Activated CD4-positive, alpha-beta T cell treated with anti-CD3 and anti-CD28 coated beads for 24 hours (primary cell): ENCODE measurements around the gene TXNRD3.
"Not testable (repeated sequence)": the region's sequence is repeated elsewhere in the genome, so short reads cannot be mapped to it uniquely, and the experiment has no call there.

ENCODE experiments used
- DNase-seq, 2 donors: peaks; one replicate each; pipeline ENCODE4 v3.0.0-alpha.2; 2020; ENCODE audit warnings: low read depth in 2 of 2

Gene TXNRD3

DNA sequence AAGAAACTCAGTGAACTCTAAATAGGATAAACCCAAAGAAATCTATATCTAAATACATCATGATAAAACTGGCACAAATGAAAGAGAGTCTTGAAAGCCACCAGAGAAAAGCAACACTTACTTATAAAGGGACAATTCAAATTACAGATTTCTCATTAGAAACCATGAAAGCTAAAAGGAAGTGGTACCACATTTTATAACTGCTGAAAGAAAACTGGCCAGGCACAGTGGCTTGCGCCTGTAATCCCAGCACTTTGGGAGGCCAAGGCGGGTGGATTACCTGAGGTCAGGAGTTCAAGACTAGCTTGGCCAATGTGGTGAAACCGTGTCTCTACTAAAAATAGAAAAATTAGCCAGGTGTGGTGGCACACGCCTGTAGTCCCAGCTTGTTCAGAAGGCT is 59.4 kb downstream of the TXNRD3 start:
- not testable (repeated sequence) for DNase-seq

DNA sequence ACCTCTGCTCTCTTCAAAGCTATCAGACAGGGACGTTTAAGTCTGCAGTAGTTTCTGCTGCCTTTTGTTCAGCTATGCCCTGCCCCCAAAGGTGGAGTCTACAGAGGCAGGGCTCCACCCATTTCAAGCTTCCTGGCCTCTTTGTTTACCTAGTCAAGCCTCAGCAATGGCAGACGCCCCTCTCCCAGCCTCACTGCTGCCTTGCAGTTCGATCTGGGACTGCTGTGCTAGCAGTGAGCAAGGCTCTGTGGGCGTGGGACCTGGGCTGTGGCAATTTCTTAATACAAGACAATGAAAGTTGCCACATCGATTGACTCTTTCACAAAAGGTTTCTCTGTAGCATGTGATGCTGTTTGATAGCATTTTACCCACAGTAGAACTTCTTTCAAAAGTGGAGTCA is 63.4 kb downstream of the TXNRD3 start:
- not testable (repeated sequence) for DNase-seq

DNA sequence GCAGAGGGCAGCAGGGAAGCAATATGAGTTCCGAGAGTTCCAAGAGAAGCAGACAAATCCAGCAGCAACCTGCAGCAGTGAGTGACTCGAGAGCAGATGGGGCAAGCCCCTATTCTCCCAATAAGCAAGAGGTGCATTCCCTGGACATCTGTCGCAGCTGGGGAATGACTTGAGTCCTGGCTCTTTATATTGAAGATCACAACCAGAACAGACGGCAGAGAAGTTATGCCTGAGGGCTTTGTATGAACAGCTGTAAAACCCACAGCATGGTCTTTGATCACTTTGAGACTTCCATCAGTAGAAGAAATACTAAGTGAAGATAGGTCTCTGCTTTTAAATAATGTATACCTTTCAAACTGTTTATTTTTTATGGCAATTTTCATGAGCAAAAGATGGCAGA is 72.6 kb downstream of the TXNRD3 start:
- no peak for DNase-seq

GRCh38 chr3:126581569-126581968 is 73.4 kb downstream of the TXNRD3 start:
- no peak for DNase-seq

- no peak for DNase-seq
Measured at GRCh38 chr3:126580746-126581145, 74.2 kb downstream of the TXNRD3 start.

DNA sequence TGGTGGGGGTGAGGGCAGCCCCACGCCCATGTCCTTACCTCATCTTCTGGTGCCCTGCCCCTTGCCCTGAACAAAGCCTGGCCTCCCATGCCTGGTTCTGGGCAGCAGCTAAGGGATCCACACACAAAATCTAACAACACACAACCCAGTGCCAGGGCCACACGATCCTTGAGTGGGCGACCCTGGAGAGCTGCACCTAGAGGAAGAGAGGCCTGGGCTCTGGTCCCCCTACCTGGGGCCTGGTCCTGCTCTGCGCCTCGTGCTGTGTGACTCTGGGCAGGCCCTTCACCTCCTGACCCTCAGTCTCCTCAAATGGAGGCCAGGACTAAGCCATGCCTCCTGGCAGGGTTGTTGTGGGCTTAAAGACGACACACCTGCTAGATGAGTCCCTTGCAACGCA is 76.2 kb downstream of the TXNRD3 start:
- no peak for DNase-seq

DNA sequence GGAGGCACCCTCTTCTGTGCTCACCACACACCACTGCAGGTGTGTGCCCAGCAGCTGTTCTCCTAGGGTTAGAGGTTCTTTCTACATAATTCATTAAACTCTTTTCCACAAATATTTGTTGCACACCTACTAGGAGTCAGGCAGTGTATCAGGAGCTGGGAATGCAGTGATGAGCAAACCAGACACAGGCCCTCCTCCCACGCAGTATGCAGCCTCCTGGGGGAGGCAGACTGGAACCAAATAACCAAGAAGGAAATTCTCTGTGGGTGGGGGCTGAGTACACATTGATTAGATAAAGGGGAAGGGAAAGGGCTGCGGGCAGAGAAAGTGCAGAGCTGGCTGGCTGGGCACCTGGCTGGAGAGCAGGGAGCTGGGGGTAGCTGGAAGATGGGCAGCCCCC is 77.7 kb downstream of the TXNRD3 start:
- DNase-seq, result no peak

GRCh38 chr3:126573492-126574117 is 81.3 kb downstream of the TXNRD3 start:
- DNase-seq, result no peak

- no peak for DNase-seq
Measured at GRCh38 chr3:126571078-126571477, 83.8 kb downstream of the TXNRD3 start.

DNA sequence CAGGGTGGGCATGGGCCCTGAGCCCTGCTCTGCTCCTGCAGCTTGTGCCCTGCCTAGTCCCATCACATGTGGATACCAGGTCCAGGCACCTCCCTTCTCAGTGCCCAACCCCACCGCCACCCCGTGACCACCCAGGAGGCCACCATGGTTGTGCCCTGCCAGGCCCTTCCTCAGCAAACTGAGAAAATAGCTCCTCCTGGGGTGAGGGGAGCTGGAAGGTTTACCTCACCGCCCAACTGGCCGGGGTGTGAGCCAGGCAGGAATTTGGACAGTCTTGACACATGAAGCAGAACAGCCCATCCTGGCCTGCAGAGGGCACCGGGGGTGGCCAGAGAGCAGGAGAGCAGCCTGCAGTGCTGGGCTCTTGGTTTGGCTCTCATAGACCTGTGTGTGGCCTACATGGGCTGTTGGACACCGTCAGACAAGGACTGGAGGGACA is 84.8 kb downstream of the TXNRD3 start:
- no peak for DNase-seq

- DNase-seq, result no peak
Measured at GRCh38 chr3:126569390-126569975, 85.4 kb downstream of the TXNRD3 start.

DNA sequence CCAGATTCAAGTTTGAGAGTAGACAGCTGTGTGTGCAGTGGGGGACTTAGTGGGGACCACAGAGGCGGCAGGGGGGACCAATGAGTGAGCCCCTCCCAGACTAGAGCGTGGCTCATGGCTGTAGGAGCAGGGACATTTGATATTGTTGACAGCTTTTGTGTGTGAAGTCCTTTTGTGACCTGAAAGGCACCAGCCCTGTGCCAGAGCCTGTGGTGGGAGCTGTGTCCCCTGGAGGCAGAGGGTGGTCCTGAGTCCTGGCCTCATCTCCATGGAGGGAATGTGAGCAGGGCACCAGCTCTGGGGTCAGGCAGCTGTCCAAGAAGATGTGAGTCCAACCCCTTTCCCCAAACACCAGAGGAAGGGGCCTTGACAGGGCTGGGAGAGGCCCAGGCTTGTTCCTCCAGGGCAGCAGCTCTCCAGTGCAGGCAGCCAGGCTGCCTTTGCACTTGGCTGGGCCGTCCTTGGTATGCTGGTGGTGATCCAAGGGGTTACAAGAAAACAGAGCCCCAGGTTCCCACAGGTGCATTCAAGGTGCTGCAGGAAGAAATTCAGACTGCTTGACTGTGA is 86.1 kb downstream of the TXNRD3 start:
- no peak for DNase-seq

GRCh38 chr3:126567696-126568438 is 87.1 kb downstream of the TXNRD3 start:
- no peak for DNase-seq

GRCh38 chr3:126562737-126563276 is 92.1 kb downstream of the TXNRD3 start:
- no peak for DNase-seq

DNA sequence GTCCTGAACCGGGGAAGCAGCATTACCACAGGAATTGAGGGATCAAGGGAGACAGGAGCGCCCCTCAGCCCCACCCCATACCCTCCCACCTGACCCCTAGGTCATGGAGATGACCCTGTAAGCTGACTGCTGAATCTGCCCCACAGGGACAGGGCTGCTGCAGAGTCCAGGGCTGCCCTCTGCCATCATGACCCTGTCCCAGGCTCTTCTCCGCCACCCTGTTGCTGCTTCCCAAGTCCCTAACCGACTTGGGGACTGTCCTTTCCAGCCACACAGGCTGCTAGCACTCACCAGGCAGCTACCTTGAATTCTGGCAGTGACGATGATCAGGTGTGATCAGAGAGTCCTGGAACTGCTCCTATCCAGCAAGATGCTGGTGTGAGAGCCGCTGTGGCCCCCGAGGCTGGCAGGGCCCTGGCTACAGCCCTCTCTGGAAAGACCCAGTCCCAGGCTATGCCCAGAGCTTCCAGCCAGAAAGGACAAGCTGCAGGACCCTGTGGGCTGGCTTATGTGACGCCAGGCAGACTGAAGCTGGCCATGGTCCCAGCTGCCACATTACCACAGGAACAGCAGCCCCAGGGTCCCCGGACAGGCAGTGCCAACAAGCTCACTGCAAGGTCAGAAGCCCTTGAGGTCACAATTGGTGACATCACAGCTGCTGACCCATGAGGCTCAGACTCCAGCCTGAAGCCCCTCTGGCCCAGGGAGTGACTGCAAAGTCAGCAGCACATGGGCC is 96.4 kb downstream of the TXNRD3 start, which contains the start of gene C3orf22:
TSS of gene C3orf22 (minus strand) at position 597 of the 736 bp plus-strand sequence. CDS start 5,542 bp downstream, outside the sequence.
- DNase-seq, result no peak

GRCh38 chr3:126557761-126558160 is 97.2 kb downstream of the TXNRD3 start:
- no peak for DNase-seq

DNA sequence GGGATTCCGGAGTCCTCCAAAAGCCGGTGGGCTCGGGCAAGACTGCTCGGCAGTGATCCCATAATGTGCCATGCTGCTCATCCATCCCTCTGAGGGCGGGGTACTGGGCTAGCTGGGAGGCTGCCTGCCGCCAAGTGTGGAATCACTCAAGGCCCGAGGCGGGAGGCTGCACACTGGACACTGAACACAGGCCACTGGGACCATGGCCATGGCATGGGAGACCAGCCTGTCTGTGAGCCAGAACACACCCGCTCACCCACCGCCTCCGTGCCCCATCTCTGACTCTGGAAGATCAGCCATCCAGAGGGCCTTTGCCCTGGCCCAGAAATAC is 97.5 kb downstream of the TXNRD3 start:
- no peak for DNase-seq
